Esophagus muscularis mucosa (tissue), 4 donors: ENCODE results near the gene C4BPB. TPM values are rescaled to one million over a fixed set of nuclear protein-coding genes. Genes with fewer than 3 reads are reported as not detected.
A peak's percentile ranks its signal among the peaks of the same experiment; 100 is the strongest.

Experiments used
- DNase-seq: peaks from one replicate; pipeline ENCODE4 v3.0.0-alpha.2; 2017; ENCODE audit errors: extremely low spot score
- H3K27ac ChIP-seq, 4 donors: fragments of 200-600 bp; sonication (generic); replicated peaks in 1 of 4; 1 replicate in 3 of 4; 2 replicates in 1 of 4; pipeline ENCODE4 v1.5.1; 2016 to 2019; ENCODE audit warnings: mild to moderate bottlenecking in 1 of 4
- H3K27me3 ChIP-seq, 4 donors: fragments of 200-600 bp; sonication (generic); one replicate each; pipeline versions ENCODE4 v1.5.1 to v1.6.0; 2016 to 2019
- H3K36me3 ChIP-seq, 4 donors: fragments of 200-600 bp; sonication (generic); one replicate each; pipeline ENCODE4 v1.5.1; 2016 to 2019
- H3K4me1 ChIP-seq, 4 donors: fragments of 200-600 bp; sonication (generic); one replicate each; pipeline ENCODE4 v1.5.1; 2016 to 2019
- H3K4me3 ChIP-seq, 4 donors: fragments of 200-600 bp; sonication (generic); 1 replicate in 2 of 4; 2 replicates in 2 of 4; pipeline ENCODE4 v1.5.1; 2016 to 2019; ENCODE audit warnings: mild to moderate bottlenecking in 4 of 4, moderate library complexity in 1 of 4
- H3K9me3 ChIP-seq, 4 donors: fragments of 200-600 bp; sonication (generic); 1 replicate in 3 of 4; 2 replicates in 1 of 4; pipeline ENCODE4 v1.5.1; 2016 to 2019
- EP300 ChIP-seq: sonication (generic); formaldehyde crosslinking; IDR thresholded peaks from one replicate; pipeline ENCODE4 v1.6.1; 2017; ENCODE audit warnings: antibody characterized with exemption
- POLR2A ChIP-seq: fragments of 450-650 bp; IDR thresholded peaks from one replicate; pipeline ENCODE4 v1.6.1; 2017; ENCODE audit warnings: antibody characterized with exemption, moderate library complexity, mild to moderate bottlenecking, low read depth
- POLR2AphosphoS5 ChIP-seq, 2 donors: sonication (generic); formaldehyde crosslinking; IDR thresholded peaks; one replicate each; pipeline ENCODE4 v1.6.1; 2017; ENCODE audit warnings: antibody characterized with exemption in 2 of 2
- WGBS: methylation state at CpG from one replicate; pipeline ENCODE4 v1.1.5; 2018; 5-methylcytosine and 5-hydroxymethylcytosine counted together
- intact Hi-C: fragments of 100-400 bp; cut with DNase I; formaldehyde crosslinking; loops from one replicate; pipeline ENCODE4 v1.15.1; 2023
- total RNA-seq, 4 donors: library from RNA; depleted of rRNA; stranded (reverse); fragments of >200 nt; gene quantifications; one replicate each; pipeline versions ENCODE4 v1.1.0 to v1.2.1, GENCODE V29; 2016
- TF ChIP-seq, protein P1 (sequence below), 3 experiments: fragments of 200-600 bp in 2 of 3; fragments of 450-650 bp in 1 of 3; sonication (generic) in 2 of 3; IDR thresholded peaks; one replicate each; pipeline ENCODE4 v1.5.1; 2017 to 2019; ENCODE audit warnings: antibody characterized with exemption in 3 of 3, mild to moderate bottlenecking in 2 of 3, moderate library complexity in 1 of 3

Gene C4BPB
- total RNA-seq, 4 donors from 2014 or later, result 0.34 to 1.7 (median 0.50) TPM; not detected in 1

DNA sequence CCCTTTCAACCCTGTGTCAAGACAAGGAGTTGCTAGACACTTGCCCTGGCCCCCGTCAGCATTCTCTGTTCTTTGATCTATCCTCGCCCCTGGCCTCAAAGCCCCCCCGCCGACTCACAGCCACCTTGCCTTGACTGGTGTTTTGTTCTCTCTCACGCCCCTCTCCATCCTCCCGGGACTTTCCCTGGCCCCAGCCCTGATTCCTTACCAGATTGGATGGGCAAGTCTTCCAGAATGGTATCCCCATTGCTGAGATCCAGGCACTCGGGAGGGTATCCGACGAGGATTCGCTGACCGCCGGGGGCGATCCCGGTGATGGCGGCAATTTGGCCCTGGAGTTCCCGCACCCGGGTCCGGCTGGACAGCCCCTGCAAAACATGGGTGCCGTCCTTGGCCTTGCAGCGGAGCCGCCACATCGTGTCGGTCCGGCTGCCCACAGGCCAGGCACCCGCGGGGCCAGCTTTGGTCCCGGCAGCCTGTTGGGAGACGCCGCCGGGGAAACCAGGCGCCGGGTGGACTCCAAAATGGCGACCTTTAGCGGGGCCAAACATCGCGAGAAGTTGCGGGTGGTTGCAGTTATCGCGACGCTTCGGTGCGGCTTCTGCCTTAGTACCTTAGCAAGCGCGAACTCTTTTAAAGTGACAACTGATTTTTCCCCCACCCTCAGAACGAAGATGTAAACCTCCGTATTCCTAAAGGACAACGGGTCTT is 38.0 kb upstream of the C4BPB start:
- TF ChIP-seq POLR2A, result no peak
- TF ChIP-seq, protein P1, sequence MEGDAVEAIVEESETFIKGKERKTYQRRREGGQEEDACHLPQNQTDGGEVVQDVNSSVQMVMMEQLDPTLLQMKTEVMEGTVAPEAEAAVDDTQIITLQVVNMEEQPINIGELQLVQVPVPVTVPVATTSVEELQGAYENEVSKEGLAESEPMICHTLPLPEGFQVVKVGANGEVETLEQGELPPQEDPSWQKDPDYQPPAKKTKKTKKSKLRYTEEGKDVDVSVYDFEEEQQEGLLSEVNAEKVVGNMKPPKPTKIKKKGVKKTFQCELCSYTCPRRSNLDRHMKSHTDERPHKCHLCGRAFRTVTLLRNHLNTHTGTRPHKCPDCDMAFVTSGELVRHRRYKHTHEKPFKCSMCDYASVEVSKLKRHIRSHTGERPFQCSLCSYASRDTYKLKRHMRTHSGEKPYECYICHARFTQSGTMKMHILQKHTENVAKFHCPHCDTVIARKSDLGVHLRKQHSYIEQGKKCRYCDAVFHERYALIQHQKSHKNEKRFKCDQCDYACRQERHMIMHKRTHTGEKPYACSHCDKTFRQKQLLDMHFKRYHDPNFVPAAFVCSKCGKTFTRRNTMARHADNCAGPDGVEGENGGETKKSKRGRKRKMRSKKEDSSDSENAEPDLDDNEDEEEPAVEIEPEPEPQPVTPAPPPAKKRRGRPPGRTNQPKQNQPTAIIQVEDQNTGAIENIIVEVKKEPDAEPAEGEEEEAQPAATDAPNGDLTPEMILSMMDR (IDR thresholded peaks at IDR 0.05), result peak in 1 of 3 experiments; percentile 14
- TF ChIP-seq POLR2AphosphoS5 (IDR thresholded peaks at IDR 0.05), result peak; percentile 66 to 68
- DNase-seq, result peak; percentile 95
- H3K27me3 ChIP-seq, result no peaks in the 10 kb centered on the region
- intact Hi-C loops, result loop anchor here (2.0 to 10.0 kb wide), 2 partner anchors 26 to 914 kb away; no protein-coding TSS in a partner anchor
- peak overlapping the region; percentile 85 to 97 (median 88) for H3K4me3 ChIP-seq
- H3K27ac ChIP-seq, result peak overlapping the region; percentile 88 to 93 (median 89)
- H3K36me3 ChIP-seq, result peaks cover 0 to 19% (median 11%) of the 10 kb centered on the region in 4 donors
- peaks cover 42 to 66% (median 64%) of the 10 kb centered on the region in 4 donors for H3K4me1 ChIP-seq
- no peaks in the 10 kb centered on the region for H3K9me3 ChIP-seq
- 1% methylated on average over 9 of the region's 47 CpGs for WGBS

DNA sequence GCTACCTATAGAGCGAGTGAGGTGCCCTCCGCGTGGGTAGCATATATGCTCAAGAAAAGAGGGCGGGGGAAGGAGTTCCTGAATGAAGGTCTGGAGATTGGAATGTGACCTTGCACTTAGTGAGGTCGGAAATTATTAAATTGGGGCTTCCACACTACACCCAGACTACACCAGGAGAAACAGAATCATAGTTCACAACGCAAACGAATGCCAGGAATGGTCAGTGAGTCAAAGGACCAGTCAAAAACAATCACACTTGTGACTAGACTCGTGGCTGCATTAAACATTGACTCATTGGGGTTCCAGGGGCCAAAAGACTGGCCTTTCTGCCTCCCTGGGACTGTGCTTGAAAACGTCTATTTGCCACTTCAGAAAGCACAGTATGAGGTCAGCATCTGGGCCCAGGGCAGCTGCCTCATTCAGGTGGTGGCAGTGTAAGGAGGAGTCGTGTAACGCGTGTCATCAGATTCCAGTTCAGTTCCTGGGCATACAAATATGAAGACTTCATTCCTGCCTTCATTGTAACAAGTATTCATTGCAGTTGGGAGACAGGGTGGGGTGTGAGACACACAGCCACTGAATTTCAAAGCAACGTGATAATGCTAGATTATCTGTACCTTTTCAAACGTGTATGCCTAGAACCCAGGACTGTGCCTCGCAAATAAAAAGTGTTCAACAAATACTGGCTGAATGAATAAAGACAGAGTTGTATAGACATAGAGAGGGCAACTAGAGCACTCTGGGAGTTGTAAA is 37.3 kb upstream of the C4BPB start, which contains the start of gene YOD1:
YOD1 (minus strand) TSS at position 18 of the 753 bp plus-strand sequence. CDS start 178 bp downstream, outside the sequence.
- Histone ChIP-seq H3K9me3 (no peaks in the 10 kb centered on the region), H3K4me1 (peaks cover 35 to 58% (median 57%) of the 10 kb centered on the region in 4 donors), H3K27ac (peak within 1 kb of the TSS; percentile 88 to 93 (median 92)), H3K36me3 (peaks cover 0 to 22% (median 13%) of the 10 kb centered on the region in 4 donors), H3K4me3 (peak within 1 kb of the TSS; percentile 85 to 97 (median 88)), H3K27me3 (no peaks in the 10 kb centered on the region)
- TF ChIP-seq, protein P1 (IDR thresholded peaks at IDR 0.05), result no peak
- TF ChIP-seq POLR2A, result no peak
- no peak for TF ChIP-seq POLR2AphosphoS5 (IDR thresholded peaks at IDR 0.05)
- TF ChIP-seq EP300, result no peak
- no peak for DNase-seq
- intact Hi-C loops, result loop anchor here (2.0 to 10.0 kb wide), 2 partner anchors 25 to 913 kb away; no protein-coding TSS in a partner anchor
- 42% methylated on average over 15 of the region's 15 CpGs for WGBS

DNA sequence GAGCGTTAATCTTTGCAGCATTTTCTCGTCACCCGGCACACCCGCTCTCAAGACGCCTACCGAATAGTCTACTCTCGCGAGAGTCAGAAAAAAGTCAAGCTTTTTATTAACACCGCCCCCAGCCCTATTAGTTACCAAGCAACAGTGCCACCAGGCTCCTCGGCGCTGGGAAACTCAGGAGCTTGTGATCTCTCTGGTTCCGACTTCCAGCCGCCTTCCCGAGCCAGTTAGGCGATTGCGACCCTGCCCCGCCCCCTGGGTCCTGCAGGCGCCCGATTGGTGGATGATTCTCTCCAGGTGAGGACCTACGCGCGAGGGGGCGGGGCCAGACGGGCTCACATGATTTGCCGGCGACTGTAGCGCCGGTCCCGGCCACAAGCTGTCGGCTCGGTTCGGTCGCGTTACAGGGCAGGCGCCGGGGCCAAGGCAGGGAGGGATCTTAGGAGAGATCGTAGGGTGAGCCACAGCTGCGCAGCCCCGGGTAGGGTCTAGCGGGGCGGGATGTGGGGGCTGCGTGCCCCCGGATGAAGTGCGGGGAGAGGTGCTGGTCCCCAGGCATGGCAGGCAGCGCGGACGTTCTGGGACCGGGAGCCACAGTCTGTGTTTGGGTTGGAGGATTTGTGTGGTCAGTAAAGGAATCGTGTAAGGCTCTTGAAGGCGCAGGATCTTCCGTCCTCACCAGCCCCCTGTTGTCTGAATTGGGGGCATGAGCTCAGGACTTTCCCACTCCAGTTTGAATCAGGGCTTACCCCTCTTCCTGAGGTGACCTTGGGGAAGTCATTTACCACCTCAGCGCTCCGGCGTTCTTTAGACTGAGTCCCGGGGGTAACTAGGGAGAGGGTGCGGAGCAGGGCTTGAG is 35.5 kb upstream of the C4BPB start, which contains the start of gene PFKFB2:
PFKFB2 (plus strand) TSS at position 365 of the 859 bp plus-strand sequence. CDS start 1,443 bp downstream, outside the sequence.
- Histone ChIP-seq H3K27me3 (no peaks in the 10 kb centered on the region), H3K9me3 (no peaks in the 10 kb centered on the region), H3K27ac (peak within 1 kb of the TSS; percentile 90 to 93 (median 93)), H3K4me3 (peak within 1 kb of the TSS; percentile 67 to 78 (median 69)), H3K4me1 (peaks cover 25 to 41% (median 39%) of the 10 kb centered on the region in 4 donors), H3K36me3 (peaks cover 0 to 18% (median 10%) of the 10 kb centered on the region in 4 donors)
- intact Hi-C loops, result loop anchor here (10.0 kb wide), 1 partner anchor 912 kb away; no protein-coding TSS in a partner anchor
- 6% methylated on average over 26 of the region's 56 CpGs for WGBS
- TF ChIP-seq POLR2AphosphoS5 (IDR thresholded peaks at IDR 0.05), result peak; percentile 91 to 94
- TF ChIP-seq, protein P1 (IDR thresholded peaks at IDR 0.05), result peak in 2 of 3 experiments; percentile 21 to 46
- no peak for TF ChIP-seq EP300
- TF ChIP-seq POLR2A, result peak; percentile 78
- peak; percentile 98 for DNase-seq

DNA sequence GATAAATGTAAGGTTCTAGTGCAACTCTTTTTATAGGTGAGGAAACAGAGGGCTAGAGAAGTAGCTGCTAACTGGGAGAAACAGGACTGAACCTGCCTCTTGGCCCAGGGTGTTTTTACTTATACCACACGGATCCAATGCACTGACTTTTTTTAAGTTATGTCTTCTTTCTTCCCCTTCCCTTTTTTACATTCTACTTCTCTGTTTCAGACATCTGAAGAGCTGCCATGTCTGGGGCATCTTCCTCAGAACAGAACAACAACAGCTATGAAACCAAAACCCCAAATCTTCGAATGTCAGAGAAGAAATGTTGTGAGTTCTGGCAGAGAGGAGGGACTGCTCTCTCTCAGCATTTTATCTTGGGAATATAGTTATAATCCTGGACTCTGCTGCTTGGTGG is 34.2 kb upstream of the C4BPB start:
- Histone ChIP-seq H3K9me3 (no peaks in the 10 kb centered on the region), H3K27me3 (no peaks in the 10 kb centered on the region), H3K4me3 (no peak overlapping the region), H3K36me3 (peaks cover 0 to 7% (median 0%) of the 10 kb centered on the region in 4 donors), H3K27ac (peak overlapping the region in 2 of 4 donors; percentile 93), H3K4me1 (peaks cover 19 to 28% (median 26%) of the 10 kb centered on the region in 4 donors)
- intact Hi-C loops, result loop anchor here (10.0 kb wide), 1 partner anchor 910 kb away; no protein-coding TSS in a partner anchor
- 59% methylated on average over 2 of the region's 2 CpGs for WGBS
- no peak for DNase-seq
- TF ChIP-seq, protein P1 (IDR thresholded peaks at IDR 0.05), result no peak
- TF ChIP-seq POLR2A (no peak), POLR2AphosphoS5 (IDR thresholded peaks at IDR 0.05) (no peak)
